GM12878 (cell line): ENCODE measurements around the gene CNOT8. TPM values are rescaled to one million over a fixed set of nuclear protein-coding genes. Genes with fewer than 3 reads are reported as not detected.

Experiments
- ATAC-seq: fragments of 200-7000 bp; cut with Tn5 transposase; 3 replicates; pipeline ENCODE4 v1.9.1; 2020; ENCODE audit warnings: mild to moderate bottlenecking, moderate library complexity
- BruUV-seq: library from RNA; stranded (reverse); fragments of 400-500 nt; replicated peaks from 2 replicates; lab custom pipeline; 2021; lab: Mats Ljungman, UMichigan
- CTCF ChIA-PET: fragments of 300-600 bp; sonication (Branson Sonifier 250); formaldehyde crosslinking; extraction: SDS; loops from one replicate; lab custom pipeline; 2021; ENCODE audit warnings: inconsistent platforms; lab: Yijun Ruan, JAX
- POLR2A ChIA-PET: fragments of 350-600 bp; formaldehyde crosslinking; extraction: SDS; loops from one replicate; lab custom pipeline; 2021; ENCODE audit warnings: inconsistent platforms; lab: Charles Lee
- RAD21 ChIA-PET: fragments of 300-600 bp; sonication (Branson Sonifier 250); formaldehyde crosslinking; loops from one replicate; lab custom pipeline; 2023; ENCODE audit warnings: antibody characterized with exemption; ENCODE audit not compliant: unreplicated experiment; lab: Charles Lee
- SMC1A ChIA-PET: fragments of 300-600 bp; sonication (Branson Sonifier 250); formaldehyde crosslinking; loops from one replicate; lab custom pipeline; 2023; ENCODE audit not compliant: unreplicated experiment, uncharacterized antibody; lab: Charles Lee
- DNase-seq: peaks from one replicate; pipeline ENCODE4 v3.0.0-alpha.2; 2011; ENCODE audit warnings: low read depth, low spot score
- FAIRE-seq: peaks from 3 replicates; lab custom pipeline; 2011; peaks lifted over from hg19 to GRCh38; lab: Jason Lieb, UNC
- H2AFZ ChIP-seq: 2 replicates; pipeline ENCODE4 v1.6.0; 2011; ENCODE audit warnings: low read depth, low read length, control low read depth; ENCODE audit not compliant: control insufficient read depth
- H3K27ac ChIP-seq: 2 replicates; pipeline ENCODE4 v1.5.1; 2011; ENCODE audit warnings: control low read depth; ENCODE audit not compliant: control insufficient read depth, insufficient read depth
- H3K27me3 ChIP-seq, 2 experiments: replicated peaks in 1 of 2; 2 replicates each; pipeline versions ENCODE4 v1.6.0 to v1.6.1; 2011; ENCODE audit warnings: low read length in 1 of 2; ENCODE audit not compliant: control insufficient read depth in 2 of 2, insufficient read depth in 2 of 2
- H3K36me3 ChIP-seq, 2 experiments: 2 replicates each; pipeline ENCODE4 v1.5.1; 2011; ENCODE audit warnings: low read length in 1 of 2; ENCODE audit not compliant: control insufficient read depth in 2 of 2, insufficient read depth in 2 of 2
- H3K4me1 ChIP-seq: 2 replicates; pipeline ENCODE4 v1.6.1; 2011; ENCODE audit warnings: mild to moderate bottlenecking, low read length, moderate library complexity, mixed read lengths; ENCODE audit not compliant: control insufficient read depth, insufficient read depth
- H3K4me2 ChIP-seq: 2 replicates; pipeline ENCODE4 v1.6.0; 2011; ENCODE audit warnings: control low read depth; ENCODE audit not compliant: control insufficient read depth, insufficient read depth
- H3K4me3 ChIP-seq: fragments of 200-600 bp; sonication (generic); 2 replicates; pipeline ENCODE4 v1.5.1; 2016
- H3K79me2 ChIP-seq: 2 replicates; pipeline ENCODE4 v1.6.0; 2011; ENCODE audit warnings: low read length; ENCODE audit not compliant: control insufficient read depth, insufficient read depth
- H3K9ac ChIP-seq: 2 replicates; pipeline ENCODE4 v1.8.0; 2011; ENCODE audit warnings: low read length, control low read depth, mixed read lengths; ENCODE audit not compliant: control insufficient read depth, insufficient read depth
- H3K9me3 ChIP-seq: replicated peaks from 3 replicates; pipeline ENCODE4 v1.5.1; 2011; ENCODE audit warnings: mild to moderate bottlenecking, low read length; ENCODE audit not compliant: control insufficient read depth, insufficient read depth
- H4K20me1 ChIP-seq: 2 replicates; pipeline ENCODE4 v1.6.0; 2011; ENCODE audit not compliant: control insufficient read depth, insufficient read depth
- ATF7 ChIP-seq: fragments of 450-650 bp; IDR thresholded peaks from 2 replicates; pipeline ENCODE4 v1.6.1; 2016; ENCODE audit warnings: low read depth, mild to moderate bottlenecking
- CHD1 ChIP-seq: IDR thresholded peaks from 2 replicates; pipeline ENCODE4 v1.6.1; 2012; ENCODE audit warnings: low read depth, low read length, improper control_type of control experiment
- IKZF1 ChIP-seq: fragments of 450-650 bp; conservative IDR thresholded peaks from 2 replicates; pipeline ENCODE4 v1.6.1; 2017; ENCODE audit warnings: antibody characterized with exemption, mild to moderate bottlenecking
- POLR2A ChIP-seq: IDR thresholded peaks from 2 replicates; pipeline ENCODE4 v1.6.1; 2011; ENCODE audit warnings: low read depth, mild to moderate bottlenecking, low read length
- SMAD1 ChIP-seq: fragments of 450-650 bp; IDR thresholded peaks from 2 replicates; pipeline ENCODE4 v1.6.1; 2018; ENCODE audit warnings: mild to moderate bottlenecking, low read depth; ENCODE audit not compliant: partially characterized antibody
- SP1 ChIP-seq: IDR thresholded peaks from one replicate; pipeline ENCODE4 v1.6.1; 2011; ENCODE audit warnings: low read depth, low read length
- SREBF1 ChIP-seq: IDR thresholded peaks from 2 replicates; pipeline ENCODE4 v1.6.1; 2012; ENCODE audit warnings: mild to moderate bottlenecking, low read length
- ZSCAN29 ChIP-seq: fragments of 450-650 bp; IDR thresholded peaks from 2 replicates; pipeline ENCODE4 v1.6.1; 2017; ENCODE audit warnings: mild to moderate bottlenecking, moderate library complexity
- WGBS: methylation state at CpG from one replicate; pipeline ENCODE4 v1.1.6; 2016; ENCODE audit warnings: low lambda C conversion rate; ENCODE audit not compliant: insufficient replicate concordance, insufficient coverage; ENCODE audit errors: missing lambda C conversion rate; 5-methylcytosine and 5-hydroxymethylcytosine counted together
- in situ Hi-C: fragments of 300-500 bp; cut with MboI; formaldehyde crosslinking; loops from 9 replicates; pipeline ENCODE4 v1.14.3; 2018; ENCODE audit warnings: mixed read lengths
- intact Hi-C: fragments of 100-400 bp; cut with micrococcal nuclease; formaldehyde crosslinking; loops from one replicate; pipeline ENCODE4 v1.14.2; 2022; ENCODE audit not compliant: unreplicated experiment
- polyA plus RNA-seq, 11 experiments: library from polyadenylated mRNA; depleted of rRNA in 4 of 11; unstranded in 6 of 11; stranded (reverse) in 5 of 11; fragments of >200 nt; fragmentation: Nextera tagmentation in 4 of 11; fragmentation: Illumina TruSeq in 1 of 11; extraction: Ambion mirVana in 4 of 11; extraction: Trizol in 1 of 11; gene quantifications; 1 replicate in 1 of 11; 2 replicates in 10 of 11; pipeline versions ENCODE4 v1.2.1 to v1.2.3, GENCODE V29; 2011 to 2016; ENCODE audit warnings: inconsistent platforms in 2 of 11, missing spikeins in 2 of 11, low read depth in 1 of 11
- total RNA-seq, 4 experiments: library from RNA; depleted of rRNA in 3 of 4; stranded (reverse); fragments of >200 nt in 3 of 4; fragmentation: Illumina TruSeq in 1 of 4; extraction: Trizol in 1 of 4; gene quantifications; 2 replicates each; pipeline versions ENCODE4 v1.2.1 to v1.2.3, GENCODE V29; 2013 to 2021
- TF ChIP-seq, protein P1 (sequence below): IDR thresholded peaks from 2 replicates; pipeline ENCODE4 v1.6.1; 2012; ENCODE audit warnings: improper control_type of control experiment, low read depth, low read length; ENCODE audit not compliant: insufficient replicate concordance

The CNOT8 gene
- total and polyA plus RNA-seq, 10 of the 15 experiments (the other 5 are each of a cell fraction or from before 2014, with no cell fraction given), result 13.2 to 57.1 (median 39.0) TPM

- Histone ChIP-seq H3K36me3 (no peaks in the 10 kb centered on the region; a peak in 1 of 4 replicates), H4K20me1 (no peaks in the 10 kb centered on the region), H3K27me3 (no peaks in the 10 kb centered on the region), H3K4me1 (no peaks in the 10 kb centered on the region), H3K9me3 (no peaks in the 10 kb centered on the region), H3K27ac (no peak overlapping the region), H3K4me2 (no peak overlapping the region), H2AFZ (no peak overlapping the region), H3K9ac (no peak overlapping the region), H3K79me2 (no peaks in the 10 kb centered on the region), H3K4me3 (no peak overlapping the region)
- BruUV-seq, result no TSS peak
- WGBS, result 91% methylated on average over 6 of the region's 6 CpGs
- in situ Hi-C loops, result no loop called here
- TF ChIP-seq POLR2A, result no peak
- TF ChIP-seq, protein P1, sequence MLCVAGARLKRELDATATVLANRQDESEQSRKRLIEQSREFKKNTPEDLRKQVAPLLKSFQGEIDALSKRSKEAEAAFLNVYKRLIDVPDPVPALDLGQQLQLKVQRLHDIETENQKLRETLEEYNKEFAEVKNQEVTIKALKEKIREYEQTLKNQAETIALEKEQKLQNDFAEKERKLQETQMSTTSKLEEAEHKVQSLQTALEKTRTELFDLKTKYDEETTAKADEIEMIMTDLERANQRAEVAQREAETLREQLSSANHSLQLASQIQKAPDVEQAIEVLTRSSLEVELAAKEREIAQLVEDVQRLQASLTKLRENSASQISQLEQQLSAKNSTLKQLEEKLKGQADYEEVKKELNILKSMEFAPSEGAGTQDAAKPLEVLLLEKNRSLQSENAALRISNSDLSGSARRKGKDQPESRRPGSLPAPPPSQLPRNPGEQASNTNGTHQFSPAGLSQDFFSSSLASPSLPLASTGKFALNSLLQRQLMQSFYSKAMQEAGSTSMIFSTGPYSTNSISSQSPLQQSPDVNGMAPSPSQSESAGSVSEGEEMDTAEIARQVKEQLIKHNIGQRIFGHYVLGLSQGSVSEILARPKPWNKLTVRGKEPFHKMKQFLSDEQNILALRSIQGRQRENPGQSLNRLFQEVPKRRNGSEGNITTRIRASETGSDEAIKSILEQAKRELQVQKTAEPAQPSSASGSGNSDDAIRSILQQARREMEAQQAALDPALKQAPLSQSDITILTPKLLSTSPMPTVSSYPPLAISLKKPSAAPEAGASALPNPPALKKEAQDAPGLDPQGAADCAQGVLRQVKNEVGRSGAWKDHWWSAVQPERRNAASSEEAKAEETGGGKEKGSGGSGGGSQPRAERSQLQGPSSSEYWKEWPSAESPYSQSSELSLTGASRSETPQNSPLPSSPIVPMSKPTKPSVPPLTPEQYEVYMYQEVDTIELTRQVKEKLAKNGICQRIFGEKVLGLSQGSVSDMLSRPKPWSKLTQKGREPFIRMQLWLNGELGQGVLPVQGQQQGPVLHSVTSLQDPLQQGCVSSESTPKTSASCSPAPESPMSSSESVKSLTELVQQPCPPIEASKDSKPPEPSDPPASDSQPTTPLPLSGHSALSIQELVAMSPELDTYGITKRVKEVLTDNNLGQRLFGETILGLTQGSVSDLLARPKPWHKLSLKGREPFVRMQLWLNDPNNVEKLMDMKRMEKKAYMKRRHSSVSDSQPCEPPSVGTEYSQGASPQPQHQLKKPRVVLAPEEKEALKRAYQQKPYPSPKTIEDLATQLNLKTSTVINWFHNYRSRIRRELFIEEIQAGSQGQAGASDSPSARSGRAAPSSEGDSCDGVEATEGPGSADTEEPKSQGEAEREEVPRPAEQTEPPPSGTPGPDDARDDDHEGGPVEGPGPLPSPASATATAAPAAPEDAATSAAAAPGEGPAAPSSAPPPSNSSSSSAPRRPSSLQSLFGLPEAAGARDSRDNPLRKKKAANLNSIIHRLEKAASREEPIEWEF, result no peak
- TF ChIP-seq CHD1, result no peak
- TF ChIP-seq SMAD1, result no peak
- no peak for TF ChIP-seq ATF7
- no peak for TF ChIP-seq ZSCAN29
- TF ChIP-seq SP1, result no peak
- no peak for TF ChIP-seq SREBF1
- no peak for TF ChIP-seq IKZF1
- SMC1A ChIA-PET, result interaction anchor here (0.7 to 1.2 kb wide), 2 partner anchors 20 to 151 kb away, joined by 3 read pairs; no protein-coding TSS in a partner anchor
- ATAC-seq (no peak), FAIRE-seq (no peak), DNase-seq (no peak)
- RAD21 ChIA-PET, result no interaction called here
- CTCF ChIA-PET, result interaction anchor here (1.2 kb wide), 1 partner anchor 8 kb away, joined by 3 read pairs; no protein-coding TSS in a partner anchor
- intact Hi-C loops, result no loop called here
- POLR2A ChIA-PET, result no interaction called here
These were observed 17.8 kb upstream of the CNOT8 start for GRCh38 chr5:154840435-154841272.
